OCI-LY7 (cell line): Measurements from ENCODE around the gene GRB10.

Source experiments
- CTCF ChIP-seq: fragments of 200-600 bp; sonication (generic); conservative IDR thresholded peaks from 2 replicates; pipeline ENCODE4 v1.5.1; 2014; ENCODE audit warnings: mild to moderate bottlenecking, antibody characterized with exemption, low read length, moderate library complexity, mixed read lengths
- EZH2phosphoT487 ChIP-seq: fragments of 200-600 bp; sonication (generic); IDR thresholded peaks from 2 replicates; pipeline ENCODE4 v1.6.1; 2018; ENCODE audit warnings: low read depth, borderline replicate concordance, mild to moderate bottlenecking, mixed run types, antibody characterized with exemption, low read length, moderate library complexity, mixed read lengths

GRCh38 chr7:50812841-50813475, 30.3 kb upstream of the GRB10 start:
- TF ChIP-seq CTCF, result no peak
- no peak for TF ChIP-seq EZH2phosphoT487
